HK-2 (cell line): ENCODE data around the gene DIDO1.
A peak's percentile ranks its signal among the peaks of the same experiment; 100 is the strongest.

Experiments
- DNase-seq: peaks from one replicate; pipeline ENCODE4 v3.0.0-alpha.2; 2018; ENCODE audit not compliant: unreplicated experiment

DIDO1 gene

DNA sequence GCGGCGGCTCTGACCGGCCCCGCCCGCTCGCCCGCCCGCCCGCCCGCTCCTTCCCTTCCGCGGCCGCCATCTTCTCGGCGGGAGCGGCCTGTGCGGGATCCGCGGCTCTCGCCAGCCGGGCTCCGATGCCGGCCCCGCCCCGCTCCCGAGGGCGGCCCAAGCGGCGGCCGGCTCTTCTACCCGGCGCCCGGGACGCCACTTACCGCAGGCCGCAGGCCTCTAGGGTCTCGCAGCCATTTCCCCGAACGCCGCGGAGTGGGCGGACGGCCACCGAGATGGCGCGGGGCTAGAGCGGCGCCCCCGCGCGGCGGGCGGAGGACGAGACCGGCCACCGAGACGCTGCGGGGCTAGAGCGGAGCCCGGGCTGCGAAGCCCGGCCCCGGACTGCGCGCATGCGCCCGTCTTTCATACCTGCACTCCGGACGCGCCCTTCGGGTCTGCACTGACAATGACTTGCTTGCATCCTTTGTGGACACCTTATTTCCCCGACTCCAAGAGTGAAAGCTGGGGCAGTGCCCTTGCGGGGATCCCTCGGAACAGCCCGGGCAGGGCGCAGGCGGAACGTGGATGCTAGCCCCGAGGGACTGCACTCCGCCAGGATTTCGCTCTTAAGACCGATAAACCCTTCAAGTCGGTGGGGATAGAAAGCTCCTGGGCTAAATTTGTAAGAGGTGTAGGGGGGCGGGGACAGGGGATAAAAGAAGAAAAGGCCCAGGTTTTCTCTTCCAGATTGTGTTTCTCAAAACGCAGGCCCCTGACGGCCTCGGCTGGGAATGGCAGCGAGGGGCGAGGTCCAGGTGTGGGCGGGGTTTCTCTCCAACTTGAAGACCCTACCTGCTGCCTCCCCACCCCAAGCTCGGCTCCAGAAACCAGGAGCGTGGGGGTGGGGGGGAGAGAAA, at the start of gene DIDO1:
TSS of gene DIDO1 (minus strand) at position 277 of the 899 bp plus-strand sequence.
- DNase-seq: peak; percentile 93

DNA sequence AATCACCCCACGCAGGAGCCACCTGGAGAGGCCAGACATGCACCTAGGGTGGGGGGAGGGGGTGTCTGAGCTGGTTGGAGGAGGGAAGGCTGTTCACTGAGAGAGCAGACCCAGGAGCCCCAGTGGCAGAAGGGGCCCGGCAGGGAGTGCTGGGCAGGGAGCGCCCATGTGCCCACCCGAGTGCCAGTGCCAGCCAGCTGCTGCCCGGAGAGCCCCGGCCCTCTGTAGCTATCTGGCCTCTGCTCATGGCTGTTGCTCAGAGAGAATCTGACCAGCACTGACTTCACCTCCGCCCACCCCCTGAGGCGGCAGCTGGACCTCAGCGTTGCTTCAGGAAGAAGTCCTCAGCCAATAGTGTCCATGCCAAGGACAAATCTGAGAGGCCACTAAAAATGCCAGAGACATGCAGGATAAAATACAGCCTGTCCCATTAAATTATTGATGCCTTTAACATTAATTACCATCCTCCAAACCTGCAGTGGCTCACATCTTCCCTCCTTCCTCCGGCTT, 49.0 kb upstream of the DIDO1 start:
- no peak for DNase-seq

DNA sequence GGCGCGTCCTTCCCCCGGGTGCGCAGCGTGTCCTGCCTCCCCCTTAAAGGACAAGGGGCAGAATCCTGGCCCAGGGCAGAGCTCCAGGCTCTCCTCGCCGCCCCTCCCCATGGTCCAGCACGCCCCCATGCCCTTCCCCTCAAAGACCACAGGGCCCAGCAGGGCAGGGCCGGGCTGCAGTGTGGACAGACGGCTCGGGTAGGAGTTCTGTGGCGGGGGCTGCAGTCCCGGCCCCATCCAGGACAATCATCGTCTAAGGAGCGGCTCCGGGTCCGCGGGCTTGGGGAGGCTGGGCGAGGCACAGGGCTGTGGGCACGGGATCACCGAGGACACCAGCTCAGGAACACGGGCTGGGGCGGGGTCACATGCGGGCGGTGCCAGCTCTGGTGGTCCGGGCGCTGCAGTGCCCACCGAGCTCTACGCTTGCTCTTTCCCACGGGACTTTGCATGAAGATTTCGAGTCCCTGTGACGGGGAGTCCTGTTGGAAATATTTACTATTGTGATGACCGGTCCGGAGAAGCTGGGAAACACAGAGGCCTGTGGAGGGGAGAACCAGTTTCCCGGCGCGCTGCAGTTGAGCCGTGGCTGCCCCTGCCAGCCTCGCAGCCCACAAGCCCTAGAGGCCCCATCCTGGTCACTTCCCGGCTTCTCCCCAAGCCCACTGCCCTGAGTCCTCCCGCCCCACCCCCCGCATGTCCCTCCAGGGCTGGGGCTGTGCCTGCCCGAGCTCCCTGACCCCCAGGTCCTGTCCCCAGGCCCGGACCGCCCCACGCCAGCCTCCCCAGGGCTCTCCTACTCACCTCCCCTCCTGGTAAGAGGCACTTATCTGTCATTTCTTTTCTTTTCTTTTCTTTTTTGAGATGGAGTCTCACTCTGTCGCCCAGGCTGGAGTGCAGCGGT, 46.8 kb upstream of the DIDO1 start:
- no peak for DNase-seq

DNA sequence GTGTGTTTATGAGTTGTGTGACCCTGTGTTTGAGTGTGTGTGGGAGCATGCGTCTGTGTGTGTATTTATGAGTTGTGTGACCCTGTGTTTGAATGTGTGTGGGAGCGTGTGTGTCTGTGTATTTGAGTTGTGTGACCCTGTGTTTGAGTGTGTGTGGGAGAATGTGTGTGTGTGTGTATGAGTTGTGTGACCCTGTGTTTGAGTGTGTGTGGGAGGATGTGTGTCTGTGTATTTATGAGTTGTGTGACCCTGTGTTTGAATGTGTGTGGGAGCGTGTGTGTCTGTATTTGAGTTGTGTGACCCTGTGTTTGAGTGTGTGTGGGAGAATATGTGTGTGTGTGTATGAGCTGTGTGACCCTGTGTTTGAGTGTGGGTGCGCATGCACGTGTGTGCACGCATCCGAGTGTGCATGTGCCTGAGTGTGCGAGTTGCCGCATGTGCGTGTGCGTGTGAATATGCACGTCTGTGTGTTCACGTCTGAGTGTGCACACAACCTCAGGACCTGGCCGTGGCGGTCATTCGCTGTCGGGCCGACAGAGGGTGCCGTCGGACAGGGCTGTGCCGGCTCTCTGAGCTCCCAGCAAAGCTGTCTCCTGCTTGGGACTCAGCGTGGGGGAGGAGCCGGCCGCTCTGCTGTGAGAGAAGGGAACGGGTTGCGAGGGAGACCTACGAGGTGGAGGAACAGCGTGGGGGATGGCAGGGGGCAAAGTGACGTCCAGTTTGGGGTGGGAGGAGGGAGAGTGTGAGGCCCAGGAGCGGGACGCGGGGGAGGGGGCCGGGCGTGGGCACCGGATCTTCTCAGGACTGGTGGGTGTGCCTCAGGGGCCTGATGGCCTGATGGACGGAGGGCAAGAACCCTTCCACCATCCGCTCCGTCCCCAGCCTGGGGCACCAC, 45.9 kb upstream of the DIDO1 start:
- peak; percentile 93 for DNase-seq

DNA sequence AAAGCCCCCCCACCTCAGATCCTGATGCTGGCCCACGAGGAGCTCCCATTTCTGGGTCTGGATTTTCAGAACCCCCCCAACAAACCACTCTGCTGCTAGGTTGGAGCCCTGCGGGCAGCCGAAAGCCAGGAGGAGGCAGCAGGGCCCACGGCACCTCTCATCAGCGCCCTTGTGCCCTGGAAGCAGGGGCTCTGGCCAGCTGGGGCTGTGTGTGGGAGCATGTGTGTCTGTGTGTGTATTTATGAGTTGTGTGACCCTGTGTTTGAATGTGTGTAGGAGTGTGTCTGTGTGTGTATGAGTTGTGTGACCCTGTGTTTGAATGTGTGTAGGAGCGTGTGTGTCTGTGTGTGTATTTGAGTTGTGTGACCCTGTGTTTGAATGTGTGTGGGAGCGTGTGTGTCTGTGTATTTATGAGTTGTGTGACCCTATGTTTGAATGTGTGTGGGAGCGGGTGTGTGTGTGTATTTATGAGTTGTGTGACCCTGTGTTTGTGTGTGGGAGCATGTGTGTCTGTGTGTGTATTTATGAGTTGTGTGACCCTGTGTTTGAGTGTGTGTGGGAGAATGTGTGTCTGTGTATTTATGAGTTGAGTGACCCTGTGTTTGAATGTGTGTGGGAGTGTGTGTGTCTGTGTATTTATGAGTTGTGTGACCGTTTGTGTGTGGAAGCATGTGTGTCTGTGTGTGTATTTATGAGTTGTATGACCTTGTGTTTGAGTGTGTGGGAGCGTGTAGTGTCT, 45.1 kb upstream of the DIDO1 start:
- no peak for DNase-seq

DNA sequence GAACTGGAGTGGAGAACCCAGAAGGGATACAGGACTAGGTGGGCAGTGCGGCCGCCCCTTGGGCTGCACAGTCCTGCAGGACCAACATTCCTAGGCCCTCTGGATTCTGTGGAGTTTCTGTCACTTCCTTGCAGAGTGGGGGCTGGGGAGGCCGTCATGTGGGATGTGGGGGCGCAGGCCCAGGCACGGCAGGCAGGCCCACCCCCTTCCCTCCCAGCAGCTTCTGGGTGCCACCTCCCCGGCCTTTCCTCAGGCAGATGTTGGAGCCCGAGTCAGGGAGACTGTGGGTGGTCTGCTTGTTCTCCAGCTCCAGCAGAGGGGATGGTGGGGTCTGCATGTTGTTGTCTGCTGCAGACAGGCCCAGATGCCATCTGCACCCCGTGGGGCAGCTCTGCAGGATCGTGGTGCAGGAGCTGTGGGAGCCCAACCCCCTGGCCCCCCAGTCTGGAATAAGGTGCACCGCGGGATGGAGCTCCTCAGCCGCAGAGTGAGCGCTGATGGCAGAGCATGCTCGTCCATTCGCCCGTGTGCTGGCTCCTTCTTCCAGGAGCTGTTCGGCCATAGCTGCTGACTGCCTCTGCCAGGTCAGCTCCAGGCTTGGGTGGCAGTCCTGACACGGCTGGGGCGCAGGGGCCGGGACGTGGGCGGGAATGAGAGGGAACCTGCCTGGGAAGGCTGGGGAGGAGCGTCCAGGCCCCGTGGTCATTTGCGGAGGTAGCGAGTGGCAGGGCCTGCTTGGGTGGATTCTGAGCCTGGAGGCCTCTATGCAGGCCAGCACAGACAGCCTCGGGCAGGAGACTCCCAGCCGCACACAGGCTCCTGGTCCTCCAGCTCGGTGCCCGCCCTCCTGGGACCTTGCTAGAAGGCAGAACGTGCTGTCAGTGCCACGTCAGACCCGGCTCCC, 44.3 kb upstream of the DIDO1 start:
- no peak for DNase-seq

DNA sequence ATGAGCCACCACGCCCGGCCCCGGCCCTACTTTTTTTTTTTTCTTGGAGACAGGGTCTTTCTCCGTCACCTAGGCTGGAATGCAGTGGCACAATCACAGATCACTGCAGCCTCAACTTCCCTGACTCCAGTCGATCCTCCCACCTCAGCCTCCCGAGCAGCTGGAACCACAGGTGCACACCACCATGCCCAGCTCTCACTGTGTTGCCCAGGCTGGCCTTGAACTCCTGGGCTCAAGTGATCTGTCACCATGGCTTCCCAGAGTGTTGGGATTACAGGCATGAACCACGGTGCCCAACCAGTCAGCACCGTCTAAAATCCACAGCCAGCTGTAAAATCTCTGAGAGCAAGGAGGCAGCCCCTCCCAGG, 43.6 kb upstream of the DIDO1 start:
- no peak for DNase-seq

DNA sequence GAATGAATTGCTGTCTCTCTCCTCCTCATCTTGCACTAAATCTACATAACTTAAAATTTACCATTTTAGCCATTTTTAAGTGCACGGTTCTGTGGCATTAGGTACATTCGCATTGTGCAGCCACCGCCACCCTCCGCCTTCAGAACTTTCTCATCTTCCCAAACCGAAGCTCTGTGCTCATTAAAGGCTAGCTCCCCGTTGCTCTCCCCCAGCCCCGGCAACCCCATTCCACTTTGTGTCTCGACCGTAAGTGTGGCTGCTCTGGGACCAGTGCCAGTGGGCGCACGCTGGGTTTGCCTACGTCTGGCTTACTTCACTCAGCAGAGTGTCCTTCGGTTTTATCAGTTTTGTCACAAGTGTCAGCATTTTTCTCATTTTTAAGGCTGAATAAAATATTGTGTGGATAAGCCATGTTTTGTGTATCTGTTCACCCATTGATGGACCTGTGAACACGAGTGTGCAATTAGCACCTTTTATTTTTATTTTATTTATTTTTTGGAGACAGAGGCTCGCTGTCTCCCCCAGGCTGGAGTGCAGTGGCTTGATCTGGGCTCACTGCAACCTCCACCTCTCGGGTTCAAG, 43.0 kb upstream of the DIDO1 start:
- no peak for DNase-seq

DNA sequence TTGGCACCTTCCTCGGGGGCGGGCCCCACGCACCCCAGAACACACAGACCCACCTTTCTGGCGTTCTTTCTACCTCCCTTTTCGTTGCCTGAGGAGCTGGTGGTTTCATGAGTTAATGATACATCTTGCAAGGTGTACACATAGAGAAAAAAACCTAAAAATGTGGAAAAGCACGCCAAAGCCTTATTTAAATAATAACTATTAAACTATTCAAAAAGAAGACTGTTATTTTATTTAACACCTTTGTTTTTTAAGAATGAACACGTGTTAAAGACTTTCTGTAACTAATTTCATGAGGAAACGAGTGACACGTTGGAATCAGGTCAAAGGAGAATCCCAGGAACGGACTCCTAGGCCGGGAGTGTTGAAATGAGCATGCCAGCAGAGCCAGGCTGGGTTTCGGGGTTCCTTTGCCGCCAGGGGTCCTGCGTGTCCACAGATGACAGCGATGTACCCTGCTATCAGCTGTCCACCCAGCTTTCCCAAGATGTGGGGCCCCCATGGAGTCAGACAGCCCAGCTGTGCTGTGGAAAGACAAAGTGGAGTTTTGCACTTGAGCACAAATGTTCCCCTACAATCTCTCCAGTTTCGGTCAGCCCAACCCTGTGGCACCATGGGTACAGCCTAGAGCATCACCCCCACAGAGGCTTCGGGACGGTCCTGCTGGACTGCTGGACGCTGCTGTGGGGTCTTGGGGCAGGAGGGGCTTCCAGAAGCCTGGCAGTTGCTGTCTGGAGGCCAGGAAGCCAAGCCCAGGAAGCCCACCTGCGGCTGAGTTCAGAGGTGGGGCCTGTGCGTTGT, 42.3 kb upstream of the DIDO1 start:
- DNase-seq: no peak

DNA sequence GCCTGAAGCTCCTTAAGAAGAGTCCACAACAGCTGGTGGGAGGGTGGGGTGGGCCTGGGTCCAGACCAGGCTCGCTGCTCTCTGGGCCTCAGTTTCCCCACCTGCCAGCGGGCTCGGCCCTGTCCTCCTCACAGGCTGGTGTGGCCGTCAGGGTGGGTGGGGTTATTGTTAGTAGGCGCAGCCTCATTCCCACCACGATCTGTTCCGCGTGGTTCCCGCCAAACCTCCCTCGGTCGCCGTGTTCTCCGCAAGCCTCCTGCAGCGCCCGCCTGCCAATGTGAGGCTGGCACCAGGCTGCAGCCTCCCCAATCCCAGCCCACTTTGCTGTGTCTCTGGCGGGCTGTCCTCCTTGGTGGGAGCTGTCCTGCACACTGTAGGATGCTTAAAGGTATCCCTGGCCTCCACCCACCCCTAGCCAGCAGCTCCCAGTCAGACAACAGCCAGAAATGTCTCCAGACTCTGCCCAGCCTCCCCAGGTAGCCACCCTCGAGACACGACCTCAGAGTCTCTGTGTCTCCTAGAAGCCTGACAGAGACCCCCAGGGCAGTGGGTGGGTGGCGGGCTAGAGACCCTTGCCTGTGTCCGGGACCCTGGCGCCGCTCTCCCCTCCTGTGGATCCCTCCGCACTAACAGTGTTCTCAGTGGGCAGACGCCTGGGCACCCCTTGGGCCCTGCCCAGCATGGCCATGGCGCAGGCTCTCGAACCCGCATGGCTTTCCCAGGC, 41.5 kb upstream of the DIDO1 start:
- DNase-seq: no peak

DNA sequence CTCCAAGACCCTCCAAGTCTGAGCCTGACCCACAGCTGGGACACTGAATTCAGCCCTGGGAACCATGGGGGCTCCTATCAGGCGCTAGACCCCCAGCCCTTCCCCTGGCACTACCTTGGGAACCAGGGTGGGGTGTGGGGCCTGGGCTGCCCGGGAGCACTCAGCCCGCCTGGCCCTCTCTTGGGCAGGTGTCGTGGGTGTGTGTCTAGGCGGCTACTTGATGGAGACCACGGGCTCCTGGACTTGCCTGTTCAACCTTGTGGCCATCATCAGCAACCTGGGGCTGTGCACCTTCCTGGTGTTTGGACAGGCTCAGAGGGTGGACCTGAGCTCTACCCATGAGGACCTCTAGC, 40.8 kb upstream of the DIDO1 start:
- no peak for DNase-seq

DNA sequence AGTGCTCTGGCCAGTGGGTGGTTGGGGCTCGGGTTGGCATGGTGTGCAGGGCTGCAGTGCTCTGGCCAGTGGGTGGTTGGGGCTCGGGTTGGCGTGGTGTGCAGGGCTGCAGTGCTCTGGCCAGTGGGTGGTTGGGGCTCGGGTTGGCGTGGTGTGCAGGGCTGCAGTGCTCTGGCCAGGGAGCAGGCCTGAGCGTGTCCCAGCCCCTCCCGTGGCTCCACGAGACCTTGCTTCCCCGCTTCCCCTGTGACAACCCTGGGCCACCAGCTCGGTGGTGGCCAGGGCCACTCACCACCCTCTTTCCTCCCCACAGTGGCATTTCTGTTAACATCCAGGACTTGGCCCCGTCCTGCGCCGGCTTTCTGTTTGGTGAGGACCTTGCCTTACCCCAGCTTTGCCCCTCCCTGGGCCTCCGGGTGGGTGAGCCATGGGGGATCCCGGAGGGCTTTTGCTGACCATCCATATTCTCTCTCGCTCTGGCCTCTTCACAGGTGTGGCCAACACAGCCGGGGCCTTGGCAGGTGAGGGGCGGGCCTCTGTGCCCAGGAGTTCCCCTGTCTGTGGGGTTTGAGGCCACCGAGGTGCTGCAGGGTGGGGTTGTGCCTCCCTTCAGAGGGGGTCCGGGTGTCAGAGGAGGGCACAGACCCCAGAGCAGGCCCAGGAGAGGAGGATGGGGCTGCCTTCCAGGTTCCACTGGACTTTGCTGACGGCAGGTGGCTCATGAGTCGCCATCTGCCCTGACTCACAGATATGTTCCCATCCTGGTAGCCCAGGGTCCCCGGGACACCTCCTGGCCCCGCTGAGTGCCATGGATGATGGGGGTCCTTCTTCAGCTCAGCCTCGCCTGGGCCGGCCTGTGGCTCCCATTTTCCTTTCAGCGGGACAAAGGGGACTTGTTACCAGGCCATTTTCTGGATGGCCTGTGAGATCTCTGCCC, 40.2 kb upstream of the DIDO1 start:
- no peak for DNase-seq

DNA sequence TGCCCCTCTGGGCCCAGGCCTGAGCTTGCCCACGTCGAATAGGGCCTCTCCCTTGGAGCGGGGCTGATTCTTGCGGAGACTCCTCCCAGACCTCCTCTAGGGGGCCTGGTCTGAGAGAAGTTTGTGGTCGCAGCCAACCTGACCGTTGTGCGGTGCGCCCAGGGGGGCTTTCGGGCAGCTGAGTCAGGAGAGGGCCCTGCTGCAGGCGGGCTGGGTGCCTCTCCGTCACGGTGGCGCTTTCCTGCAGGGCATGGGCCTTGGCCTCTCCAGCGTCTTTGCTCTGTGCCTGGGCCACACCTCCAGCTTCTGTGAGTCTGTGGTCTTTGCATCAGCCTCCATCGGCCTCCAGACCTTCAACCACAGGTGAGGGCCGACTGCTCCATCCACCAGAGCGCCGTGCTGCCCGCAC, 39.1 kb upstream of the DIDO1 start:
- no peak for DNase-seq

DNA sequence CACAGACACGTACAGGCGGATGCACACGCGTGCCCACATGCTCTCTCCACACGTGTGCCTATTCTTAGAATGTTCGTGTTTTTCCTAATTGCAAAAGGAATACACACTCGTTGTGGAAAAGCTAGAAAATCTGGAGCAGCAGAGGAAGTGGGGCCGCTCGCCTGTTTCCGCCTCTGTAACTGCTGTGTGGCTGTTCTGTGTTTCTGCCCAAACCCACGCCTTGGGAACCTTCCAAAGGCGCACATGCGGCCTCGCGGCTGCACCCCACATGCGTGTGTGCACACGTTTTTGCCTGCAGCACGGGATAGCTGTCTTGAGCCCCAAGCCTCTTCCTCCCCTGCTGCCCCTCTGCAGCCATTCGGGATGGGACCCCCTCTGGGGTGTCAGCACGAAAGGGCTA, 38.4 kb upstream of the DIDO1 start:
- DNase-seq: no peak

DNA sequence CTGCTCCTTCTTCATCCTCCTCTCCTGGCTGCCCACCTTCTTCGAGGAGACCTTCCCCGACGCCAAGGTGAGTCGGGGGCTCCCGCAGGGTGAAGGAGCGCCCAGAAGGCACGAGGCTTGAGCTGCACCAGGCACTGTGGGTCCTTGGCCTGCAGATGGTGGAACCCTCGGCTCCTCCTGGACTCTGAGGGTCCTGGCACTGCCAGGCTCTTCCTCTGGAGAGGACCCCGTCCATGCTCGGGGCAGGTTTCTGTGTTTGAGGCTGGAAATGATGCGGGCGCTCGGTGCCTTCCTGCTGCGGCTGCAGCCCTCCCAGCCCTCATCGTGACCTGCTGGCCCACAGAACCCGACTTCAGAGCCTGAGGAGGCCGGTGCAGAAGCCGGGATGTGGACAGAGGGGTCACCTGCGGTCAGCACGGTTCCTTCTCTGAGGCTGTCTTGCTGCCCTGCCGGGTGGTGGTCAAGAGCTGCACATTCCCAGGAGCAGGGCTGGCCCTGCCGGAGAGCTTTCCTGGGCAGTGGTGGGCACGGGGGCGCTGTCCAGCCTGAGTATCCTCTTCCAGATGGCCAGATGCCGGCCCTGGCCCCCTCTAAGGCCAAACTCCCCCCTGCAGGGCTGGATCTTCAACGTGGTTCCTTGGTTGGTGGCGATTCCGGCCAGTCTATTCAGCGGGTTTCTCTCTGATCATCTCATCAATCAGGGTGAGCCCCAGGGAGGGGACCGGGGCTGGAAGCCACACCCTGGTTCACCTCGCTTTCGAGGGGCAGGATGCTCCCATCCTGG, 37.5 kb upstream of the DIDO1 start:
- DNase-seq: no peak
